ENCODE measurements around the gene FGF18. TPM values are rescaled to one million over a fixed set of nuclear protein-coding genes. Genes with fewer than 3 reads are reported as not detected.
"Not testable (repeated sequence)": the region's sequence is repeated elsewhere in the genome, so short reads cannot be mapped to it uniquely, and the experiment has no call there.

The FGF18 gene
- total RNA-seq, 1 donor: under 0.01 TPM

DNA sequence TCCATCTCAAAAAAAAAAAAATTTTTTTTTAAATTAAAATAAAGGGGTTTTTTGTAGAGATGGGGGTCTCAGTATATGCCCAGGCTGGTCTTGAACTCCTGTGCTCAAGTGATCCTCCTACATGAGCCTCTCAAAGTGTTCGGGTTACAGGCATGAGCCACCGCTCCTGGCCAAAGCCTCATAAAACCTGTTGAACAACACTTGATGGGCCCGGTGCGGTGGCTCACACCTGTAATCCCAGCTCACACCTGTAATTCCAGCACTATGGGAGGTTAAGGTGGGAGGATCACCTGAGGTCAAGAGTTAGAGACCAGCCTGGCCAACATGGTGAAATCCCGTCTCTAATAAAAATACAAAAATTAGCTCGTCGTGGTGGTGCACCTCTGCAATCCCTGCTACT lies 39.5 kb upstream of the FGF18 start:
- DNase-seq (ENCODE audit: insufficient read length, low spot score, missing footprints): no peak
- H2AFZ ChIP-seq (ENCODE audit: low read length): no peak overlapping the region
- TF ChIP-seq, protein P1, sequence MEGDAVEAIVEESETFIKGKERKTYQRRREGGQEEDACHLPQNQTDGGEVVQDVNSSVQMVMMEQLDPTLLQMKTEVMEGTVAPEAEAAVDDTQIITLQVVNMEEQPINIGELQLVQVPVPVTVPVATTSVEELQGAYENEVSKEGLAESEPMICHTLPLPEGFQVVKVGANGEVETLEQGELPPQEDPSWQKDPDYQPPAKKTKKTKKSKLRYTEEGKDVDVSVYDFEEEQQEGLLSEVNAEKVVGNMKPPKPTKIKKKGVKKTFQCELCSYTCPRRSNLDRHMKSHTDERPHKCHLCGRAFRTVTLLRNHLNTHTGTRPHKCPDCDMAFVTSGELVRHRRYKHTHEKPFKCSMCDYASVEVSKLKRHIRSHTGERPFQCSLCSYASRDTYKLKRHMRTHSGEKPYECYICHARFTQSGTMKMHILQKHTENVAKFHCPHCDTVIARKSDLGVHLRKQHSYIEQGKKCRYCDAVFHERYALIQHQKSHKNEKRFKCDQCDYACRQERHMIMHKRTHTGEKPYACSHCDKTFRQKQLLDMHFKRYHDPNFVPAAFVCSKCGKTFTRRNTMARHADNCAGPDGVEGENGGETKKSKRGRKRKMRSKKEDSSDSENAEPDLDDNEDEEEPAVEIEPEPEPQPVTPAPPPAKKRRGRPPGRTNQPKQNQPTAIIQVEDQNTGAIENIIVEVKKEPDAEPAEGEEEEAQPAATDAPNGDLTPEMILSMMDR (IDR thresholded peaks at IDR 0.05; ENCODE audit: extremely low read depth, low read depth, low read length): no peak
- no peak overlapping the region for H3K4me2 ChIP-seq (ENCODE audit: insufficient read depth, low read length)
- no peaks in the 10 kb centered on the region for H3K36me3 ChIP-seq (ENCODE audit: insufficient read depth, low read length)
- H3K4me3 ChIP-seq (ENCODE audit: insufficient read depth, low read length): no peak overlapping the region
- no peaks in the 10 kb centered on the region for H3K9me3 ChIP-seq (ENCODE audit: low read depth, low read length)
- no peaks in the 10 kb centered on the region for H3K27me3 ChIP-seq (ENCODE audit: insufficient read depth, low read length)
- no peaks in the 10 kb centered on the region for H3K4me1 ChIP-seq (ENCODE audit: insufficient read depth, low read length)
- H3K79me2 ChIP-seq (ENCODE audit: insufficient read depth, low read length): no peaks in the 10 kb centered on the region
- H4K20me1 ChIP-seq (ENCODE audit: insufficient read depth, low read length): no peaks in the 10 kb centered on the region
- H3K27ac ChIP-seq (ENCODE audit: low read depth, low read length): no peak overlapping the region

DNA sequence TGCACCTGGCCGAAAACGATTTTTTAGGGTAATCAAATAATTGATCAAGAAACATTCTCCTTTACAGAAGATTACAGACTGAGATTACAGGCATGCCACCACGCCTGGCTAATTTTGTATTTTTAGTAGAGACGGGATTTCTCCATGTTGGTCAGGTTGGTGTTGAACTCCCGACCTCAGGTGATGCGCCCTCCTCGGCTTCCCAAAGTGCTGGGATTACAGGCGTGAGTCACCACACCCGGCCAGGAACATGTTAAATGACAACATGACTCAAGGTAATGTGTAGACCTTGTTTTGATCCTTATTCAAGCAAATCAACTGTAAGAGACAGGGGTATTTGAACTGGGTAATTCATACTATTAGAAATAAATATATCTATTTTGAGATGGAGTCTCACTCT lies 35.0 kb upstream of the FGF18 start:
- DNase-seq (ENCODE audit: insufficient read length, low spot score, missing footprints); H3K4me1 ChIP-seq (ENCODE audit: insufficient read depth, low read length); H3K27me3 ChIP-seq (ENCODE audit: insufficient read depth, low read length); H3K4me2 ChIP-seq (ENCODE audit: insufficient read depth, low read length); H3K27ac ChIP-seq (ENCODE audit: low read depth, low read length); H3K9me3 ChIP-seq (ENCODE audit: low read depth, low read length); H3K36me3 ChIP-seq (ENCODE audit: insufficient read depth, low read length); H3K4me3 ChIP-seq (ENCODE audit: insufficient read depth, low read length); H2AFZ ChIP-seq (ENCODE audit: low read length): not testable (repeated sequence)
- peaks cover 17% of the 10 kb centered on the region for H4K20me1 ChIP-seq (ENCODE audit: insufficient read depth, low read length)
- peaks cover 17% of the 10 kb centered on the region for H3K79me2 ChIP-seq (ENCODE audit: insufficient read depth, low read length)

DNA sequence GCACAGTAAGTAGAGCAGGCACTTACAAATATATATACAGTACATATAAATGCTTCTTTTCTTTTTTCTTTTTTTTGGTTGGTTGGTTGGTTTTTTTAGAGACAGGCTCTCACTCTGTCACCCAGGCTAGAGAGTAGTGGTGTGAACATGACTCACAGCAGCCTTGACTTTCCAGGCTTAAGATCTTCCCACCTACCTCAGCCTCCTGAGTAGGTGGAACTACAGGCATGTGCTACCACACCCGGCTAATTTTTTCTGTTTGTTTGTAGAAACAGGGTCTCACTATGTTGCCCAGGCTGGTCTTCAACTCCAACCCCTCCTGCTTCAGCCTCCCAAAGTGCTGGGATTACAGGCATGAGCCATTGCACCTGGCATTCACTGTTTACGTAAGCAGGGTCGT lies 34.4 kb upstream of the FGF18 start:
- H3K27me3 ChIP-seq (ENCODE audit: insufficient read depth, low read length); DNase-seq (ENCODE audit: insufficient read length, low spot score, missing footprints); H3K27ac ChIP-seq (ENCODE audit: low read depth, low read length); H2AFZ ChIP-seq (ENCODE audit: low read length); H3K4me2 ChIP-seq (ENCODE audit: insufficient read depth, low read length); H3K4me3 ChIP-seq (ENCODE audit: insufficient read depth, low read length); H3K4me1 ChIP-seq (ENCODE audit: insufficient read depth, low read length); H3K9me3 ChIP-seq (ENCODE audit: low read depth, low read length): not testable (repeated sequence)
- H4K20me1 ChIP-seq (ENCODE audit: insufficient read depth, low read length): peaks cover 23% of the 10 kb centered on the region
- peaks cover 10% of the 10 kb centered on the region for H3K36me3 ChIP-seq (ENCODE audit: insufficient read depth, low read length)
- peaks cover 23% of the 10 kb centered on the region for H3K79me2 ChIP-seq (ENCODE audit: insufficient read depth, low read length)

DNA sequence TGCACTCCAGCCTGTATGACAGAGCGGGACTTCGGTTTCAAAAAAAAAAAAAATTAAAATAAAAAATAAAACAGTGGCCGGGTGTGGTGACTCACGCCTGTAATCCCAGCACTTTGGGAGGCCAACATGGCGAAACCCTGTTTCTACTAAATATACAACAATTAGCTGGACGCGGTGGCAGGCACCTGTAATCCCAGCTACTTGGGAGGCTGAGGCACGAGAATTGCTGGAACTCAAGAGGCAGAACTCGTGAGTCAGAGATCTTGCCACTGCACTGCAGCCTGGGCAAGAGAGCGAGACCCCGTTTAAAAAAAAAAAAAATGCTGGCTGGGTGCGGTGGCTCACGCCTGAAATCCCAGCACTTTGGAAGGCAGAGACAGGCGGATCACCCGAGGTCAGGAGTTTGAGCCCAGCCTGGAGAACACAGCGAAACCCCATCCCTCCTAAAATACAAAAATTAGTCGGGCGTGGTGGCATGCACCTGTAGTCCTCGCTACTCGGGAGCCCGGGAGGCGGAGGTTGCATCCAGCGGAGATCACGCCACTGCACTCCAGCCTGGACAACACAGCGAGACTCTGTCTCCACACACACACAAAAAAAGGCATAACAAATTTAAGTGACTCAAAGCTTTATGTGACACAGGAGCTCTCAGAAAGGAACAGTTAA lies 33.3 kb upstream of the FGF18 start:
- Histone ChIP-seq H3K4me3 (ENCODE audit: insufficient read depth, low read length) (no peak overlapping the region), H2AFZ (ENCODE audit: low read length) (no peak overlapping the region), H3K36me3 (ENCODE audit: insufficient read depth, low read length) (peaks cover 21% of the 10 kb centered on the region), H3K79me2 (ENCODE audit: insufficient read depth, low read length) (peaks cover 35% of the 10 kb centered on the region), H3K9me3 (ENCODE audit: low read depth, low read length) (no peaks in the 10 kb centered on the region), H3K27me3 (ENCODE audit: insufficient read depth, low read length) (no peaks in the 10 kb centered on the region), H4K20me1 (ENCODE audit: insufficient read depth, low read length) (peaks cover 34% of the 10 kb centered on the region), H3K27ac (ENCODE audit: low read depth, low read length) (no peak overlapping the region), H3K4me2 (ENCODE audit: insufficient read depth, low read length) (peak overlapping the region; percentile 85), H3K4me1 (ENCODE audit: insufficient read depth, low read length) (peaks cover 16% of the 10 kb centered on the region)
- no peak for DNase-seq (ENCODE audit: insufficient read length, low spot score, missing footprints)
- TF ChIP-seq, protein P1 (IDR thresholded peaks at IDR 0.05; ENCODE audit: extremely low read depth, low read depth, low read length): no peak

DNA sequence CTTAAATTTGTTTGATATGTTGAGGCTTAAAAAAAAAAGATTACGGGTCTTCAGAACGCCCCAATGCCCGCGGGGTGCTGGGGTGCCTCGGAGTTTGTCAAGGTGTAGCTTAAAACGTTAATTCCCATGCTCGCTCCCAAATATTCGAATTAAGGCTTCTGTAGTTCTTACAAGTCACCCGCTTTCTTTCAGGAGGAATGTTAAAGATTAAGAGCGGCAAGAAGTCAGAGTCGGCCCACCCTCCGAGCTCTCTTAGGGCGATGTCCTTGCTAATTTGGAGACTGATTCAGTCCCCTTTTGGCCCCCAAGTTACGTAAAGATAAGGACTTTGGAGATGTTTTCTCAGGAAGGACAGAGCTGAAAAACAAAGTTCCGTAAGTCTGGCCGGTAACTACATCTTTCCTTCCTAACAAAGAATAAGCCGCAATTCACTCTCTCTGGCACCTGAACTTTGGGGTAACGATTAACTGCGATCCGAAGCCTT lies 32.5 kb upstream of the FGF18 start:
- peak overlapping the region; percentile 93 for H3K4me3 ChIP-seq (ENCODE audit: insufficient read depth, low read length)
- TF ChIP-seq, protein P1 (IDR thresholded peaks at IDR 0.05; ENCODE audit: extremely low read depth, low read depth, low read length): no peak
- peaks cover 28% of the 10 kb centered on the region for H3K36me3 ChIP-seq (ENCODE audit: insufficient read depth, low read length)
- peak overlapping the region; percentile 85 for H3K4me2 ChIP-seq (ENCODE audit: insufficient read depth, low read length)
- H3K79me2 ChIP-seq (ENCODE audit: insufficient read depth, low read length): peaks cover 42% of the 10 kb centered on the region
- H3K9me3 ChIP-seq (ENCODE audit: low read depth, low read length): no peaks in the 10 kb centered on the region
- H4K20me1 ChIP-seq (ENCODE audit: insufficient read depth, low read length): peaks cover 42% of the 10 kb centered on the region
- H2AFZ ChIP-seq (ENCODE audit: low read length): peak overlapping the region; percentile 87
- peaks cover 21% of the 10 kb centered on the region for H3K4me1 ChIP-seq (ENCODE audit: insufficient read depth, low read length)
- no peaks in the 10 kb centered on the region for H3K27me3 ChIP-seq (ENCODE audit: insufficient read depth, low read length)
- peak; percentile 76 for DNase-seq (ENCODE audit: insufficient read length, low spot score, missing footprints)
- peak overlapping the region; percentile 77 for H3K27ac ChIP-seq (ENCODE audit: low read depth, low read length)
